ENCODE results near the gene GADD45B.

GRCh38 chr19:2487842-2488241, 11.9 kb downstream of the GADD45B start:
- TF ChIP-seq POLR2A (IDR thresholded peaks at IDR 0.05; ENCODE audit: low read length) = no peak
- no peak for TF ChIP-seq GATA1 (IDR thresholded peaks at IDR 0.05; ENCODE audit: low read depth, low read length)
